MM.1S (cell line): ENCODE data around the gene NELFB.

ENCODE experiments used
- DNase-seq: peaks from one replicate; pipeline ENCODE4 v3.0.0-alpha.2; 2015
- H2AFZ ChIP-seq: fragments of 300-600 bp; sonication (generic); 2 replicates; pipeline ENCODE4 v1.6.0; 2016; ENCODE audit warnings: antibody characterized with exemption, low read length
- H3F3A ChIP-seq: fragments of 300-600 bp; sonication (generic); 2 replicates; pipeline ENCODE4 v1.6.1; 2016; ENCODE audit warnings: mild to moderate bottlenecking, antibody characterized with exemption, low read length, moderate library complexity, mixed read lengths; ENCODE audit not compliant: insufficient read depth
- H3K27ac ChIP-seq: fragments of 300-600 bp; sonication (generic); 2 replicates; pipeline ENCODE4 v1.5.1; 2016; ENCODE audit warnings: mild to moderate bottlenecking, low read length
- H3K27me3 ChIP-seq: fragments of 300-600 bp; sonication (generic); replicated peaks from 2 replicates; pipeline ENCODE4 v1.6.0; 2016; ENCODE audit warnings: low read length; ENCODE audit not compliant: insufficient read depth
- H3K36me3 ChIP-seq: fragments of 300-600 bp; sonication (generic); replicated peaks from 2 replicates; pipeline ENCODE4 v1.6.1; 2016; ENCODE audit warnings: mild to moderate bottlenecking, low read length, mixed read lengths; ENCODE audit not compliant: insufficient read depth
- H3K4me1 ChIP-seq: fragments of 300-600 bp; sonication (generic); 2 replicates; pipeline ENCODE4 v1.6.1; 2016; ENCODE audit warnings: low read length, mixed read lengths
- H3K4me2 ChIP-seq: fragments of 300-600 bp; sonication (generic); 2 replicates; pipeline ENCODE4 v1.6.0; 2016; ENCODE audit warnings: low read depth, low read length
- H3K4me3 ChIP-seq: fragments of 300-600 bp; sonication (generic); 2 replicates; pipeline ENCODE4 v1.5.1; 2016; ENCODE audit warnings: low read length, mixed read lengths
- H3K79me2 ChIP-seq: fragments of 300-600 bp; sonication (generic); 2 replicates; pipeline ENCODE4 v1.6.1; 2016; ENCODE audit warnings: mixed run types, low read length, mixed read lengths
- H3K9ac ChIP-seq: fragments of 300-600 bp; sonication (generic); 2 replicates; pipeline ENCODE4 v1.6.1; 2016; ENCODE audit warnings: low read length, mixed read lengths
- H3K9me2 ChIP-seq: fragments of 300-600 bp; sonication (generic); replicated peaks from 2 replicates; pipeline ENCODE4 v1.6.1; 2016; ENCODE audit warnings: mild to moderate bottlenecking, low read length, mixed read lengths; ENCODE audit not compliant: insufficient read depth
- H3K9me3 ChIP-seq: fragments of 300-600 bp; sonication (generic); replicated peaks from 2 replicates; pipeline ENCODE4 v1.6.1; 2016; ENCODE audit warnings: mild to moderate bottlenecking, low read length, mixed read lengths; ENCODE audit not compliant: insufficient read depth
- H4K20me1 ChIP-seq: fragments of 300-600 bp; sonication (generic); 2 replicates; pipeline ENCODE4 v1.6.1; 2016; ENCODE audit warnings: mild to moderate bottlenecking, low read length, moderate library complexity, mixed read lengths; ENCODE audit not compliant: insufficient read depth
- EZH2 ChIP-seq: fragments of 300-600 bp; sonication (generic); optimal IDR thresholded peaks from 2 replicates; pipeline ENCODE3; 2017; ENCODE audit warnings: low read depth, mild to moderate bottlenecking, antibody characterized with exemption, low read length, mixed read lengths
- EZH2phosphoT487 ChIP-seq: fragments of 300-600 bp; sonication (generic); IDR thresholded peaks from 2 replicates; pipeline ENCODE4 v1.6.1; 2018; ENCODE audit warnings: antibody characterized with exemption, low read length
- TF ChIP-seq, protein P1 (sequence below): fragments of 300-600 bp; sonication (generic); IDR thresholded peaks from 2 replicates; pipeline ENCODE4 v1.5.1; 2016; ENCODE audit warnings: antibody characterized with exemption, low read length, mixed read lengths

The NELFB gene

GRCh38 chr9:137313956-137314560, 58.9 kb downstream of the NELFB start:
- H3K4me3 ChIP-seq: no peak overlapping the region
- no peaks in the 10 kb centered on the region for H3K9me2 ChIP-seq
- no peaks in the 10 kb centered on the region for H3K79me2 ChIP-seq
- H3K4me1 ChIP-seq: no peaks in the 10 kb centered on the region; the same call in 1 of the 2 replicates
- no peaks in the 10 kb centered on the region for H3F3A ChIP-seq
- H3K4me2 ChIP-seq: no peak overlapping the region
- H2AFZ ChIP-seq: no peak overlapping the region
- DNase-seq: no peak
- H3K9ac ChIP-seq: no peak overlapping the region
- no peaks in the 10 kb centered on the region for H3K9me3 ChIP-seq
- no peak overlapping the region for H3K27ac ChIP-seq
- TF ChIP-seq EZH2phosphoT487: no peak
- TF ChIP-seq, protein P1, sequence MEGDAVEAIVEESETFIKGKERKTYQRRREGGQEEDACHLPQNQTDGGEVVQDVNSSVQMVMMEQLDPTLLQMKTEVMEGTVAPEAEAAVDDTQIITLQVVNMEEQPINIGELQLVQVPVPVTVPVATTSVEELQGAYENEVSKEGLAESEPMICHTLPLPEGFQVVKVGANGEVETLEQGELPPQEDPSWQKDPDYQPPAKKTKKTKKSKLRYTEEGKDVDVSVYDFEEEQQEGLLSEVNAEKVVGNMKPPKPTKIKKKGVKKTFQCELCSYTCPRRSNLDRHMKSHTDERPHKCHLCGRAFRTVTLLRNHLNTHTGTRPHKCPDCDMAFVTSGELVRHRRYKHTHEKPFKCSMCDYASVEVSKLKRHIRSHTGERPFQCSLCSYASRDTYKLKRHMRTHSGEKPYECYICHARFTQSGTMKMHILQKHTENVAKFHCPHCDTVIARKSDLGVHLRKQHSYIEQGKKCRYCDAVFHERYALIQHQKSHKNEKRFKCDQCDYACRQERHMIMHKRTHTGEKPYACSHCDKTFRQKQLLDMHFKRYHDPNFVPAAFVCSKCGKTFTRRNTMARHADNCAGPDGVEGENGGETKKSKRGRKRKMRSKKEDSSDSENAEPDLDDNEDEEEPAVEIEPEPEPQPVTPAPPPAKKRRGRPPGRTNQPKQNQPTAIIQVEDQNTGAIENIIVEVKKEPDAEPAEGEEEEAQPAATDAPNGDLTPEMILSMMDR: no peak
- TF ChIP-seq EZH2: no peak
- peaks cover 55% of the 10 kb centered on the region for H3K27me3 ChIP-seq
- H3K36me3 ChIP-seq: no peaks in the 10 kb centered on the region
- no peaks in the 10 kb centered on the region for H4K20me1 ChIP-seq

DNA sequence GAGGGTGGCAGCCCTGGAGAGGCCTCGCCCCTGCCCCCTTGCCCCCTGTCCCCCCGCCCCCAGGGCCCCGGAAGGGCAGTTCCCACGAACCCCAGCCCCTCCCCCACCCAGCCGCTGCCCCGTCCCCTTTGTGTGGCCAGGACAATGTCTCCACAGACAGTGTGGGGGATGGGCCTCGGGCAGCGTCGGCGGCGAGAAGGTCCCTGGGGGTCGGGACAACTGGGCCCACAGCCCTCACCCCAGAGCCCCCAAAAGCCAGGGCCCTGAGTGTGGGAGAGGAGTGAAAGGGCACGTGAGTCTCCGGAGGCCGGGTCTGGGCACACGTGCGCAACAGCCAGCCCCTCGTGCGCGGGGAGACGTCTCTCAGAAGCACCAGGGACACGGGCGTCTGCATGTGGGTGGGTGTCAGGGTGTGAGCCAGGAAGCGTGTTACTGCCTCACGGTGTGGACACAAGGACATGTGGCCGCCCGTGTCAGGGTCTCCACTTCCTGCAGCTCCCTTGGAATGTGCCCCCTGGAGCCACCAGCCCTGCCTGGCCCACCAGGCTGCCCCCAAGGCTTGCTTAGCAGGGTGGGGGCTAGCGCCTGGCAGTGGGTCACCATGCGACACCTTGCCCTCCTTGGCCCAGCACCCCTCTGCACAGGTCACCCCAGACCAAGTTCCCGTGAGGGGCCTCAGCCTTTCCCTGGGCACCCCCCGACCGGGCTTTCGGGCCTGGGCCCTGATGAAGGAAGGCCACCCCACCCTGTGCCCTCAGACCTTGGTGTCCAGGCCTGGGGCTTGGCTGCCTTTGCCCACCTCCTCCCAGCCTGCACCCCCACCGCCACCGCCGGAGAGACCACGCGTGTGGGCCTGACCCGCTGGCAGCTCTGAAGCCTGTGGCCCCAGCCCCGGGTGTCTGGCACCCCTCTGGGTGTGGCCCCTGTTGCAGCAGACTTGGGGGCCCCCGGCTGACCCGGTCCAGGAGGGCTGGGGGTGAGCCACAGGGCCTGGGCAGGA, 59.7 kb downstream of the NELFB start:
- H3K4me1 ChIP-seq: no peaks in the 10 kb centered on the region; the same call in 1 of the 2 replicates
- DNase-seq: no peak
- no peak for TF ChIP-seq EZH2
- TF ChIP-seq, protein P1: no peak
- no peak for TF ChIP-seq EZH2phosphoT487
- H3K36me3 ChIP-seq: no peaks in the 10 kb centered on the region
- no peak overlapping the region for H3K9ac ChIP-seq
- H3K4me3 ChIP-seq: no peak overlapping the region
- H3K27me3 ChIP-seq: peaks cover 63% of the 10 kb centered on the region
- H3K9me2 ChIP-seq: no peaks in the 10 kb centered on the region
- no peaks in the 10 kb centered on the region for H3K9me3 ChIP-seq
- H3F3A ChIP-seq: no peaks in the 10 kb centered on the region
- H2AFZ ChIP-seq: no peak overlapping the region
- H4K20me1 ChIP-seq: no peaks in the 10 kb centered on the region
- H3K79me2 ChIP-seq: no peaks in the 10 kb centered on the region
- H3K27ac ChIP-seq: no peak overlapping the region
- H3K4me2 ChIP-seq: no peak overlapping the region

- H3K9me3 ChIP-seq: no peaks in the 10 kb centered on the region
- no peaks in the 10 kb centered on the region for H3K79me2 ChIP-seq
- H2AFZ ChIP-seq: no peak overlapping the region
- H3K36me3 ChIP-seq: no peaks in the 10 kb centered on the region
- no peak overlapping the region for H3K9ac ChIP-seq
- no peak overlapping the region for H3K4me2 ChIP-seq
- H3F3A ChIP-seq: no peaks in the 10 kb centered on the region
- DNase-seq: no peak
- no peak overlapping the region for H3K4me3 ChIP-seq
- no peaks in the 10 kb centered on the region; the same call in 1 of the 2 replicates for H3K4me1 ChIP-seq
- H4K20me1 ChIP-seq: no peaks in the 10 kb centered on the region
- H3K27me3 ChIP-seq: peaks cover 70% of the 10 kb centered on the region
- no peak overlapping the region for H3K27ac ChIP-seq
- H3K9me2 ChIP-seq: no peaks in the 10 kb centered on the region
- TF ChIP-seq, protein P1: no peak
- TF ChIP-seq EZH2phosphoT487 (no peak), EZH2 (no peak)
Measured at GRCh38 chr9:137315581-137316011, 60.5 kb downstream of the NELFB start.
